Measurements from ENCODE around the gene CYB5RL. TPM values are rescaled to one million over a fixed set of nuclear protein-coding genes. Genes with fewer than 3 reads are reported as not detected.

The CYB5RL gene
- polyA plus RNA-seq, 1 donor (not counting 4 experiments of a cell fraction or from before 2014, with no cell fraction given): 1.3 TPM

DNA sequence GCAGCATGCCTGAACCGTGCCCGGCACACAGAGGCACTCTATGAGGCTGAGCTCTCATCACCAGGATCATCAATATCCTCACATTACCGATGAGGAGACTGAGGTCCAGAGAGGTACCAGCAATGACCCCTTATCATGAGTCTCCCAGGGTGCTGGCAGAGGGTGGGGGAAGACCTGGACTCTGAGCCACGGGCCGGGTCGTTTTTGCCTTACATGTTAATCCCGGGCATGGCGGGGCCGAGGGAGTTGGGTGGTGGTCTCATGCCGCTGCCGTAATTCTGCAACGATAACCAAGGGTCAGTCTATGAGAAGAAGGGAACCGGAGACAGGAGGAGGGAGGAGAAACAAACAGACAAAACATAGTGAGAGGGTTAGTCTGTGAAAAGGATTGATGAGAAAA is 43.2 kb upstream of the CYB5RL start:
- H3K27ac ChIP-seq (ENCODE audit: control insufficient read depth, insufficient read depth, low read length): no peak overlapping the region
- peaks cover 0 to 2% of the 10 kb centered on the region in 2 experiments for H3K36me3 ChIP-seq (ENCODE audit: control insufficient read depth in 2 of 2, extremely low read depth in 1 of 2, insufficient read depth in 2 of 2, low read length in 2 of 2)
- no peaks in the 10 kb centered on the region for H3K79me2 ChIP-seq (ENCODE audit: control insufficient read depth, insufficient read depth, low read length)
- DNase-seq (ENCODE audit: low read depth, low spot score) (no peak), FAIRE-seq (no peak)
- H3K4me3 ChIP-seq (ENCODE audit: control insufficient read depth in 2 of 3, extremely low read depth in 1 of 3, insufficient read depth in 2 of 3, low read depth in 1 of 3, low read length in 3 of 3): no peak overlapping the region
- no peak overlapping the region for H3K9ac ChIP-seq (ENCODE audit: control insufficient read depth, extremely low read depth, insufficient read depth, low read length)
- no peaks in the 10 kb centered on the region for H3K4me1 ChIP-seq (ENCODE audit: control insufficient read depth, extremely low read depth, insufficient read depth, low read length)
- no peaks in the 10 kb centered on the region for H3K9me1 ChIP-seq (ENCODE audit: control insufficient read depth, extremely low read depth, insufficient read depth, low read length)
- H2AFZ ChIP-seq (ENCODE audit: control insufficient read depth, low read length): no peak overlapping the region
- H3K4me2 ChIP-seq (ENCODE audit: control insufficient read depth, extremely low read depth, insufficient read depth, low read depth, low read length): no peak overlapping the region
- no peaks in the 10 kb centered on the region for H4K20me1 ChIP-seq (ENCODE audit: control insufficient read depth, extremely low read depth, insufficient read depth, low read length)
- H3K27me3 ChIP-seq (ENCODE audit: control insufficient read depth, extremely low read depth, insufficient read depth, low read length): no peaks in the 10 kb centered on the region
- no peaks in the 10 kb centered on the region for H3K9me3 ChIP-seq (ENCODE audit: control insufficient read depth, low read depth, low read length)
- dilution Hi-C loops (cut with MboI; ENCODE audit: extremely low pct_ligation_motif_present, low sequenced_read_pairs): no loop called here
- no peak for TF ChIP-seq EZH2 (IDR thresholded peaks at IDR 0.05; ENCODE audit: low read length)
- TF ChIP-seq, protein P1, sequence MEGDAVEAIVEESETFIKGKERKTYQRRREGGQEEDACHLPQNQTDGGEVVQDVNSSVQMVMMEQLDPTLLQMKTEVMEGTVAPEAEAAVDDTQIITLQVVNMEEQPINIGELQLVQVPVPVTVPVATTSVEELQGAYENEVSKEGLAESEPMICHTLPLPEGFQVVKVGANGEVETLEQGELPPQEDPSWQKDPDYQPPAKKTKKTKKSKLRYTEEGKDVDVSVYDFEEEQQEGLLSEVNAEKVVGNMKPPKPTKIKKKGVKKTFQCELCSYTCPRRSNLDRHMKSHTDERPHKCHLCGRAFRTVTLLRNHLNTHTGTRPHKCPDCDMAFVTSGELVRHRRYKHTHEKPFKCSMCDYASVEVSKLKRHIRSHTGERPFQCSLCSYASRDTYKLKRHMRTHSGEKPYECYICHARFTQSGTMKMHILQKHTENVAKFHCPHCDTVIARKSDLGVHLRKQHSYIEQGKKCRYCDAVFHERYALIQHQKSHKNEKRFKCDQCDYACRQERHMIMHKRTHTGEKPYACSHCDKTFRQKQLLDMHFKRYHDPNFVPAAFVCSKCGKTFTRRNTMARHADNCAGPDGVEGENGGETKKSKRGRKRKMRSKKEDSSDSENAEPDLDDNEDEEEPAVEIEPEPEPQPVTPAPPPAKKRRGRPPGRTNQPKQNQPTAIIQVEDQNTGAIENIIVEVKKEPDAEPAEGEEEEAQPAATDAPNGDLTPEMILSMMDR (optimal IDR thresholded peaks at IDR 0.05 in 1 of 3, IDR thresholded peaks at IDR 0.05 in 1 of 3, conservative IDR thresholded peaks at IDR 0.05 in 1 of 3; ENCODE audit: extremely low read depth in 1 of 3, insufficient read depth in 2 of 3, low read length in 3 of 3): no peak

DNA sequence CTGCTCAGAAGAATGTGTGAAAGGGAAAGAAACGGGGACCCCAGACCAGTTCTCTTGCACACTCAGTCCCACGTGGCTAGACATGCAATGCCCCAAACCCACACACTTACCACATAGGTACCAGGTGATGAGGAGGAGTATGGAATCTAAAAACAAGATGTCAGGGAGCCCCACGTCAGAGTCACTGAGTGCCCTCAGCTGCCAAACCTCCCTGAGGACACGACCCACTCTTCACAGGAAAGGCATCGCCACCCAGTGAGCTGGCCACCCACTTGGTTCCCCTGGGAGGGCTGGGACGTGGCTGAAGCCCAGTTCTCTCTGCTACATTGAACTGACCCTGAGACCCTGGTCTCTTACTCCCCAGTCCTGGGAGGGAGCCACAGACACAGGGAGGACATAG is 41.5 kb upstream of the CYB5RL start:
- H3K27ac ChIP-seq (ENCODE audit: control insufficient read depth, insufficient read depth, low read length): no peak overlapping the region
- no peak overlapping the region for H2AFZ ChIP-seq (ENCODE audit: control insufficient read depth, low read length)
- TF ChIP-seq, protein P1 (optimal IDR thresholded peaks at IDR 0.05 in 1 of 3, IDR thresholded peaks at IDR 0.05 in 1 of 3, conservative IDR thresholded peaks at IDR 0.05 in 1 of 3; ENCODE audit: extremely low read depth in 1 of 3, insufficient read depth in 2 of 3, low read length in 3 of 3): no peak
- no peak for TF ChIP-seq EZH2 (IDR thresholded peaks at IDR 0.05; ENCODE audit: low read length)
- H3K9me1 ChIP-seq (ENCODE audit: control insufficient read depth, extremely low read depth, insufficient read depth, low read length): no peaks in the 10 kb centered on the region
- no peaks in the 10 kb centered on the region for H4K20me1 ChIP-seq (ENCODE audit: control insufficient read depth, extremely low read depth, insufficient read depth, low read length)
- H3K9me3 ChIP-seq (ENCODE audit: control insufficient read depth, low read depth, low read length): no peaks in the 10 kb centered on the region
- no peak for DNase-seq (ENCODE audit: low read depth, low spot score)
- H3K4me2 ChIP-seq (ENCODE audit: control insufficient read depth, extremely low read depth, insufficient read depth, low read depth, low read length): no peak overlapping the region
- H3K4me3 ChIP-seq (ENCODE audit: control insufficient read depth in 2 of 3, extremely low read depth in 1 of 3, insufficient read depth in 2 of 3, low read depth in 1 of 3, low read length in 3 of 3): no peak overlapping the region
- dilution Hi-C loops (cut with MboI; ENCODE audit: extremely low pct_ligation_motif_present, low sequenced_read_pairs): no loop called here
- FAIRE-seq: no peak
- peaks cover 0 to 4% of the 10 kb centered on the region in 2 experiments for H3K36me3 ChIP-seq (ENCODE audit: control insufficient read depth in 2 of 2, extremely low read depth in 1 of 2, insufficient read depth in 2 of 2, low read length in 2 of 2)
- no peaks in the 10 kb centered on the region for H3K79me2 ChIP-seq (ENCODE audit: control insufficient read depth, insufficient read depth, low read length)
- no peak overlapping the region for H3K9ac ChIP-seq (ENCODE audit: control insufficient read depth, extremely low read depth, insufficient read depth, low read length)
- H3K4me1 ChIP-seq (ENCODE audit: control insufficient read depth, extremely low read depth, insufficient read depth, low read length): no peaks in the 10 kb centered on the region
- H3K27me3 ChIP-seq (ENCODE audit: control insufficient read depth, extremely low read depth, insufficient read depth, low read length): no peaks in the 10 kb centered on the region
